OCI-LY7 (cell line): ENCODE data around the gene IFIT1. TPM values are rescaled to one million over a fixed set of nuclear protein-coding genes. Genes with fewer than 3 reads are reported as not detected.

Experiments used
- BruUV-seq: library from RNA; stranded (reverse); fragments of 400-500 nt; replicated peaks from 2 replicates; lab custom pipeline; 2021; lab: Mats Ljungman, UMichigan
- CTCF ChIA-PET: fragments of 300-600 bp; sonication (Branson Sonifier 250); formaldehyde crosslinking; loops from one replicate; lab custom pipeline; 2022; ENCODE audit warnings: antibody characterized with exemption; ENCODE audit not compliant: unreplicated experiment; lab: Charles Lee
- POLR2A ChIA-PET: fragments of 300-600 bp; sonication (Branson Sonifier 250); formaldehyde crosslinking; loops from one replicate; lab custom pipeline; 2022; ENCODE audit warnings: antibody characterized with exemption; lab: Charles Lee
- DNase-seq: peaks from one replicate; pipeline ENCODE4 v3.0.0-alpha.2; 2015; ENCODE audit warnings: low spot score
- H2AFZ ChIP-seq: fragments of 200-600 bp; sonication (generic), shearing (Covaris generic); 2 replicates; pipeline ENCODE4 v1.6.1; 2014; ENCODE audit warnings: mild to moderate bottlenecking, antibody characterized with exemption, low read length, moderate library complexity
- H3K27ac ChIP-seq: fragments of 200-600 bp; sonication (generic); 2 replicates; pipeline ENCODE4 v1.5.1; 2014; ENCODE audit warnings: mixed run types, low read depth, mild to moderate bottlenecking, moderate library complexity, low read length, inconsistent platforms; ENCODE audit not compliant: poor library complexity, severe bottlenecking
- H3K36me3 ChIP-seq: fragments of 200-600 bp; sonication (generic); 2 replicates; pipeline ENCODE4 v1.6.1; 2014; ENCODE audit warnings: mild to moderate bottlenecking, antibody characterized with exemption, low read length, moderate library complexity, mixed read lengths; ENCODE audit not compliant: insufficient read depth
- H3K4me1 ChIP-seq: fragments of 200-600 bp; sonication (generic); 2 replicates; pipeline ENCODE4 v1.5.1; 2014; ENCODE audit warnings: mild to moderate bottlenecking, low read length; ENCODE audit not compliant: insufficient read depth, poor library complexity, severe bottlenecking
- H3K4me2 ChIP-seq: fragments of 200-600 bp; sonication (generic); 2 replicates; pipeline ENCODE4 v1.6.1; 2014; ENCODE audit warnings: mild to moderate bottlenecking, low read length
- H3K4me3 ChIP-seq: fragments of 200-600 bp; sonication (generic); 2 replicates; pipeline ENCODE4 v1.5.1; 2014; ENCODE audit warnings: mild to moderate bottlenecking, low read depth, low read length; ENCODE audit not compliant: poor library complexity, severe bottlenecking
- H3K79me2 ChIP-seq: fragments of 200-600 bp; sonication (generic); 2 replicates; pipeline ENCODE4 v1.6.1; 2016; ENCODE audit warnings: low read depth, mild to moderate bottlenecking, low read length, moderate library complexity, mixed read lengths; ENCODE audit not compliant: insufficient read depth
- H3K9me2 ChIP-seq: fragments of 200-600 bp; sonication (generic); 2 replicates; pipeline ENCODE4 v1.6.1; 2016; ENCODE audit warnings: mild to moderate bottlenecking, low read length, mixed read lengths; ENCODE audit not compliant: insufficient read depth
- H3K9me3 ChIP-seq: fragments of 200-600 bp; sonication (generic); 2 replicates; pipeline ENCODE4 v1.6.1; 2014; ENCODE audit warnings: mild to moderate bottlenecking, mixed run types, low read length, mixed read lengths
- H4K20me1 ChIP-seq: fragments of 200-600 bp; sonication (generic); 2 replicates; pipeline ENCODE4 v1.6.1; 2014; ENCODE audit warnings: mild to moderate bottlenecking, antibody characterized with exemption, low read length, moderate library complexity, mixed read lengths; ENCODE audit not compliant: insufficient read depth
- EZH2phosphoT487 ChIP-seq: fragments of 200-600 bp; sonication (generic); IDR thresholded peaks from 2 replicates; pipeline ENCODE4 v1.6.1; 2018; ENCODE audit warnings: low read depth, borderline replicate concordance, mild to moderate bottlenecking, mixed run types, antibody characterized with exemption, low read length, moderate library complexity, mixed read lengths
- intact Hi-C: fragments of 100-400 bp; cut with micrococcal nuclease; formaldehyde crosslinking; loops from one replicate; pipeline ENCODE4 v1.10.0; 2022; ENCODE audit not compliant: unreplicated experiment
- total RNA-seq, 2 experiments: library from RNA; depleted of rRNA in 1 of 2; stranded (reverse); fragments of >200 nt in 1 of 2; shearing (Covaris generic) in 1 of 2; gene quantifications; 2 replicates each; pipeline ENCODE4 v1.2.3, GENCODE V29; 2014 to 2022
- TF ChIP-seq, protein P1 (sequence below): fragments of 200-600 bp; sonication (generic); conservative IDR thresholded peaks from 2 replicates; pipeline ENCODE4 v1.5.1; 2014; ENCODE audit warnings: mild to moderate bottlenecking, antibody characterized with exemption, low read length, moderate library complexity, mixed read lengths

IFIT1 gene
- total RNA-seq, 2 experiments from 2014 or later, result not detected

DNA sequence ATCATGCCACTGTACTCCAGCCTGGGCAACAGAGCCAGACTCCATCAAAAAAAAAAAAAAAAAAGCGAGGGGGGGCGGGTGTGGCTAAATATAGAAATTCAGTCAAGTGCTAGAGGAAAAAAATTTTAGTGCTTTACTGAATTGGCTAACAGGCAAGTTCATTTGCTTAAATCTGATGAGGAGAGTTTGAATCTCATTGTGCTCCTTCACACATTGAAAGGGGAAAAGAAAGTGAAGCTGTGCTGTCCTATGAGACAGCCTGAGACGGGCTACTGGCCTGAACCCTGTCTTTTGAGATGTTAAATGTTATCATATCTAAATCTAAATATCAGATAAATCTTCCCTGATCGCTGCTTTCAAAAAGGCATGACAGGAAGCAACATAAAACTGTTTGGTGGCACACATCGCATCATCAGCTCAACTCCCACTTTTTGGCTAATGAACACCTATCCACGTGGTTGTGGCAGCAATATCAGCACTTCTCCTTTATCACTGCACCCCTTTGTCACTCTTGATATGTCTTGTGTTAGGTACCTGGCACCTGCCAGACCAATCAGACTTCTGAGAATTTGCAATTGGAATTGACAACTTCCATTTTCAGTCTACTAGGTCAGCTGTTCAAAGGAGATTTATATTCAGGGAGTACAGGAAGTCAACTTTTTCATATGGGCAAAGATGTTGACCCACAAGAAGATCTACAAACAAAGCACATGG is 28.5 kb upstream of the IFIT1 start:
- TF ChIP-seq, protein P1, sequence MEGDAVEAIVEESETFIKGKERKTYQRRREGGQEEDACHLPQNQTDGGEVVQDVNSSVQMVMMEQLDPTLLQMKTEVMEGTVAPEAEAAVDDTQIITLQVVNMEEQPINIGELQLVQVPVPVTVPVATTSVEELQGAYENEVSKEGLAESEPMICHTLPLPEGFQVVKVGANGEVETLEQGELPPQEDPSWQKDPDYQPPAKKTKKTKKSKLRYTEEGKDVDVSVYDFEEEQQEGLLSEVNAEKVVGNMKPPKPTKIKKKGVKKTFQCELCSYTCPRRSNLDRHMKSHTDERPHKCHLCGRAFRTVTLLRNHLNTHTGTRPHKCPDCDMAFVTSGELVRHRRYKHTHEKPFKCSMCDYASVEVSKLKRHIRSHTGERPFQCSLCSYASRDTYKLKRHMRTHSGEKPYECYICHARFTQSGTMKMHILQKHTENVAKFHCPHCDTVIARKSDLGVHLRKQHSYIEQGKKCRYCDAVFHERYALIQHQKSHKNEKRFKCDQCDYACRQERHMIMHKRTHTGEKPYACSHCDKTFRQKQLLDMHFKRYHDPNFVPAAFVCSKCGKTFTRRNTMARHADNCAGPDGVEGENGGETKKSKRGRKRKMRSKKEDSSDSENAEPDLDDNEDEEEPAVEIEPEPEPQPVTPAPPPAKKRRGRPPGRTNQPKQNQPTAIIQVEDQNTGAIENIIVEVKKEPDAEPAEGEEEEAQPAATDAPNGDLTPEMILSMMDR, result no peak
- no peak for TF ChIP-seq EZH2phosphoT487
- no peaks in the 10 kb centered on the region for H3K9me2 ChIP-seq
- intact Hi-C loops, result no loop called here
- H3K27ac ChIP-seq, result no peak overlapping the region
- H3K36me3 ChIP-seq, result no peaks in the 10 kb centered on the region
- DNase-seq, result no peak
- POLR2A ChIA-PET, result interaction anchor here (0.6 to 0.7 kb wide), 2 partner anchors 25 to 39 kb away, joined by 3 to 4 read pairs; no protein-coding TSS in a partner anchor
- H3K4me2 ChIP-seq, result no peak overlapping the region
- no peak overlapping the region for H3K4me3 ChIP-seq
- H2AFZ ChIP-seq, result no peak overlapping the region
- H3K79me2 ChIP-seq, result no peaks in the 10 kb centered on the region
- H4K20me1 ChIP-seq, result no peaks in the 10 kb centered on the region
- no TSS peak for BruUV-seq
- no peaks in the 10 kb centered on the region for H3K4me1 ChIP-seq
- CTCF ChIA-PET, result no interaction called here
- no peaks in the 10 kb centered on the region for H3K9me3 ChIP-seq

DNA sequence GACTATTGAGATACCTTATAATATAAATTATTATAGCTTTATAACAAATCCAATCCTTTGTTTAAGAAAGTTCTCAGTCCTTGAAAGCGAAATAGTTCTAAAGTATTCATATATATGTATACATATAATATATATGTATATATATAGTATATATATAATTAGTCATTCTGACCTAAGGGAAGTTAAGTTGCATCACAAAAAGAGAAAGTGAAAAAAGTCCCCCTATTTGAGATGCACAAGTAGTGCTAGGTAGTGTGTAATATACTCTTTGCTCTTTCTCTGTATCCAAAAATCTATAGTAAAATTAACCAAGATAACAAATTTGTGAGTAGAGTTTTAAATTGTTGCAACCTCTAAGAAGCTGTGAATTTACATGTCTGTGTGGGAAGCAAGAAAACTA is 27.9 kb upstream of the IFIT1 start:
- H3K9me3 ChIP-seq, result no peaks in the 10 kb centered on the region
- intact Hi-C loops, result no loop called here
- TF ChIP-seq, protein P1, result no peak
- no peak for TF ChIP-seq EZH2phosphoT487
- H3K79me2 ChIP-seq, result no peaks in the 10 kb centered on the region
- BruUV-seq, result no TSS peak
- H3K4me1 ChIP-seq, result no peaks in the 10 kb centered on the region
- DNase-seq, result no peak
- no peaks in the 10 kb centered on the region for H3K36me3 ChIP-seq
- POLR2A ChIA-PET, result interaction anchor here (0.6 kb wide), 1 partner anchor 40 kb away, joined by 3 read pairs; no protein-coding TSS in a partner anchor
- H2AFZ ChIP-seq, result no peak overlapping the region
- CTCF ChIA-PET, result interaction anchor here (0.5 kb wide), 1 partner anchor 12 kb away, joined by 3 read pairs; no protein-coding TSS in a partner anchor
- no peaks in the 10 kb centered on the region for H3K9me2 ChIP-seq
- H4K20me1 ChIP-seq, result no peaks in the 10 kb centered on the region
- no peak overlapping the region for H3K4me2 ChIP-seq
- no peak overlapping the region for H3K27ac ChIP-seq
- no peak overlapping the region for H3K4me3 ChIP-seq

DNA sequence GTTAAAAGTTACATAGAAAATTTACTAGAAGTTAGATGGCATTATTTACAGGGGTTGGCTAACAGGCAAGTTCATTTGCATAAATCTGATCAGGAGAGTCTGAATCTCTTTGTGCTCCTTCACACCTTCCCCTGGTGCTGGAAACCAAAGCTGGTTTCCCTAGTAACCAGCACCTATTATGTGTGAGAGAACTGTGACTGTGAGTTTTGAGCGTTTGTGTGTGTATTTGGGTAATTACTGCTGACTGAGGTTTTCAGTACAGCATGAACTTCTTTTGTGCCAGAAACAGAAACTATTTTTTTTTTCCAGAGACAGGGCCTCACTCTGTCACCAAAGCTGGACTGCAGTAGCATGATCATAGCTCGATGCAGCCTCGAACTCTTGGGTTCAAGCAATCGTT is 24.9 kb upstream of the IFIT1 start:
- POLR2A ChIA-PET, result interaction anchor here (0.7 to 1.7 kb wide), 2 partner anchors 65 to 143 kb away, joined by 3 read pairs; no protein-coding TSS in a partner anchor
- intact Hi-C loops, result no loop called here

More for the DNA sequence above, 24.9 kb upstream of the IFIT1 start:
- TF ChIP-seq, protein P1, result no peak
- no peak for TF ChIP-seq EZH2phosphoT487
- no TSS peak for BruUV-seq
- CTCF ChIA-PET, result interaction anchor here (0.6 kb wide), 1 partner anchor 1791 kb away, joined by 3 read pairs; no protein-coding TSS in a partner anchor
- no peak overlapping the region for H2AFZ ChIP-seq
- no peaks in the 10 kb centered on the region for H3K36me3 ChIP-seq
- no peak overlapping the region for H3K4me3 ChIP-seq
- H3K79me2 ChIP-seq, result no peaks in the 10 kb centered on the region
- H4K20me1 ChIP-seq, result no peaks in the 10 kb centered on the region
- H3K9me3 ChIP-seq, result no peaks in the 10 kb centered on the region
- no peaks in the 10 kb centered on the region for H3K4me1 ChIP-seq
- H3K9me2 ChIP-seq, result no peaks in the 10 kb centered on the region
- no peak overlapping the region for H3K27ac ChIP-seq
- no peak overlapping the region for H3K4me2 ChIP-seq
- no peak for DNase-seq
